H1 (cell line): ENCODE data around the gene CSDE1. TPM values are rescaled to one million over a fixed set of nuclear protein-coding genes. Genes with fewer than 3 reads are reported as not detected.
A peak's percentile ranks its signal among the peaks of the same experiment; 100 is the strongest.

ENCODE experiments used
- CTCF ChIA-PET: fragments of 300-600 bp; sonication (Branson Sonifier 250); formaldehyde crosslinking; loops from one replicate; lab custom pipeline; 2021; ENCODE audit not compliant: partially characterized antibody; lab: Charles Lee
- POLR2A ChIA-PET: fragments of 300-600 bp; sonication (Branson Sonifier 250); formaldehyde crosslinking; loops from one replicate; lab custom pipeline; 2021; ENCODE audit warnings: inconsistent platforms; ENCODE audit not compliant: partially characterized antibody; lab: Charles Lee
- DNase-seq, 2 experiments: peaks; one replicate each; pipeline versions ENCODE4 v3.0.0 to v3.0.0-alpha.2; 2010 to 2022; ENCODE audit warnings: low spot score in 2 of 2, low read depth in 1 of 2, mixed read lengths in 1 of 2
- FAIRE-seq: peaks from 2 replicates; lab custom pipeline; 2011; peaks lifted over from hg19 to GRCh38; lab: Jason Lieb, UNC
- H2AFZ ChIP-seq: 2 replicates; pipeline ENCODE4 v1.8.1; 2012; ENCODE audit warnings: low read length, inconsistent platforms
- H2AK5ac ChIP-seq: 2 replicates; pipeline ENCODE4 v1.6.1; 2013; ENCODE audit warnings: low read depth, low read length
- H2BK120ac ChIP-seq: replicated peaks from 2 replicates; pipeline ENCODE3; 2013; ENCODE audit warnings: low read depth, low read length, inconsistent platforms
- H2BK12ac ChIP-seq: 2 replicates; pipeline ENCODE4 v1.6.1; 2013; ENCODE audit warnings: low read depth, low read length
- H2BK15ac ChIP-seq: 2 replicates; pipeline ENCODE4 v1.6.1; 2013; ENCODE audit warnings: low read length
- H2BK20ac ChIP-seq: 2 replicates; pipeline ENCODE4 v1.6.1; 2013; ENCODE audit warnings: low read length
- H2BK5ac ChIP-seq: 2 replicates; pipeline ENCODE4 v1.6.1; 2013; ENCODE audit warnings: low read depth, low read length
- H3K14ac ChIP-seq: 2 replicates; pipeline ENCODE4 v1.6.1; 2013; ENCODE audit warnings: inconsistent platforms; ENCODE audit not compliant: insufficient read length
- H3K18ac ChIP-seq: 2 replicates; pipeline ENCODE4 v1.6.1; 2013; ENCODE audit warnings: low read length; ENCODE audit errors: extremely low read depth
- H3K23ac ChIP-seq: 2 replicates; pipeline ENCODE4 v1.6.1; 2013; ENCODE audit warnings: inconsistent platforms; ENCODE audit not compliant: insufficient read length
- H3K23me2 ChIP-seq: 2 replicates; pipeline ENCODE4 v1.6.1; 2013; ENCODE audit warnings: low read depth, low read length
- H3K27ac ChIP-seq: 2 replicates; pipeline ENCODE4 v1.6.1; 2011; ENCODE audit warnings: low read depth, low read length, inconsistent platforms
- H3K27me3 ChIP-seq, 4 experiments: replicated peaks in 1 of 4; 1 replicate in 1 of 4; 2 replicates in 3 of 4; pipeline versions ENCODE4 v1.6.1 to v1.8.1; 2011 to 2013; ENCODE audit warnings: low read length in 3 of 4, mild to moderate bottlenecking in 3 of 4, inconsistent platforms in 2 of 4, mixed read lengths in 2 of 4, moderate library complexity in 1 of 4; ENCODE audit not compliant: control insufficient read depth in 3 of 4, insufficient read depth in 3 of 4; ENCODE audit errors: extremely low read depth in 1 of 4
- H3K36me3 ChIP-seq, 4 experiments: 2 replicates each; pipeline versions ENCODE4 v1.6.1 to v1.8.1; 2011 to 2013; ENCODE audit warnings: mild to moderate bottlenecking in 4 of 4, low read length in 3 of 4, moderate library complexity in 2 of 4, control low read depth in 1 of 4, inconsistent platforms in 1 of 4; ENCODE audit not compliant: insufficient read depth in 4 of 4, control insufficient read depth in 2 of 4
- H3K4ac ChIP-seq: replicated peaks from 2 replicates; pipeline ENCODE3; 2013; ENCODE audit warnings: low read length, low read depth, mixed read lengths, inconsistent platforms; ENCODE audit not compliant: insufficient read length
- H3K4me1 ChIP-seq, 4 experiments: replicated peaks in 1 of 4; 1 replicate in 1 of 4; 2 replicates in 3 of 4; pipeline versions ENCODE4 v1.6.1 to v1.8.1; 2011 to 2013; ENCODE audit warnings: low read length in 3 of 4, inconsistent platforms in 2 of 4, mixed read lengths in 1 of 4; ENCODE audit not compliant: insufficient read depth in 4 of 4, control insufficient read depth in 3 of 4
- H3K4me2 ChIP-seq, 2 experiments: 2 replicates each; pipeline versions ENCODE4 v1.6.1 to v1.8.1; 2011 to 2013; ENCODE audit warnings: low read depth in 2 of 2, low read length in 2 of 2, control low read depth in 1 of 2, inconsistent platforms in 1 of 2, mild to moderate bottlenecking in 1 of 2; ENCODE audit not compliant: insufficient read depth in 1 of 2
- H3K4me3 ChIP-seq, 4 experiments: fragments of 200-600, 300-600 bp in 1 of 4; sonication (generic), shearing (Covaris generic), sonication (Bioruptor Twin) in 1 of 4; 2 replicates each; pipeline versions ENCODE4 v1.5.1 to v1.8.1; 2011 to 2016; ENCODE audit warnings: low read length in 4 of 4, low read depth in 3 of 4, control low read depth in 2 of 4, inconsistent platforms in 2 of 4, mild to moderate bottlenecking in 2 of 4, mixed read lengths in 1 of 4, moderate library complexity in 1 of 4; ENCODE audit not compliant: insufficient read depth in 2 of 4; ENCODE audit errors: extremely low read depth in 1 of 4
- H3K56ac ChIP-seq: replicated peaks from 2 replicates; pipeline ENCODE3; 2013; ENCODE audit warnings: low read depth, mild to moderate bottlenecking, mixed read lengths, low read length, inconsistent platforms; ENCODE audit not compliant: insufficient read length
- H3K79me1 ChIP-seq: 2 replicates; pipeline ENCODE4 v1.6.1; 2013; ENCODE audit warnings: low read depth, low read length, control low read depth
- H3K79me2 ChIP-seq, 2 experiments: 2 replicates each; pipeline versions ENCODE4 v1.6.1 to v1.8.1; 2012 to 2013; ENCODE audit warnings: low read length in 2 of 2, mild to moderate bottlenecking in 2 of 2, inconsistent platforms in 1 of 2; ENCODE audit not compliant: insufficient read depth in 2 of 2, control insufficient read depth in 1 of 2
- H3K9ac ChIP-seq, 4 experiments: replicated peaks in 1 of 4; 1 replicate in 1 of 4; 2 replicates in 3 of 4; pipeline versions ENCODE4 v1.6.1 to v1.8.1; 2011 to 2013; ENCODE audit warnings: low read depth in 3 of 4, low read length in 3 of 4, control low read depth in 2 of 4, mild to moderate bottlenecking in 2 of 4, moderate library complexity in 2 of 4, inconsistent platforms in 1 of 4; ENCODE audit errors: extremely low read depth in 1 of 4
- H3K9me3 ChIP-seq, 2 experiments: 2 replicates each; pipeline versions ENCODE4 v1.6.1 to v1.8.1; 2012 to 2013; ENCODE audit warnings: mild to moderate bottlenecking in 2 of 2, moderate library complexity in 2 of 2, control low read depth in 1 of 2, inconsistent platforms in 1 of 2, low read depth in 1 of 2, low read length in 1 of 2, mixed read lengths in 1 of 2; ENCODE audit not compliant: insufficient read depth in 2 of 2
- H4K20me1 ChIP-seq, 2 experiments: replicated peaks in 1 of 2; 2 replicates each; pipeline versions ENCODE3 to v1.8.1; 2011 to 2013; ENCODE audit warnings: inconsistent platforms in 2 of 2, low read length in 2 of 2, mild to moderate bottlenecking in 1 of 2; ENCODE audit not compliant: insufficient read depth in 2 of 2, control insufficient read depth in 1 of 2
- H4K5ac ChIP-seq: 2 replicates; pipeline ENCODE4 v1.6.1; 2013; ENCODE audit warnings: low read length, low read depth, mixed read lengths, inconsistent platforms; ENCODE audit not compliant: insufficient read length
- H4K8ac ChIP-seq: 2 replicates; pipeline ENCODE4 v1.8.0; 2013; ENCODE audit warnings: mild to moderate bottlenecking, moderate library complexity, low read length, inconsistent platforms; ENCODE audit not compliant: insufficient read depth; ENCODE audit errors: extremely low read depth
- H4K91ac ChIP-seq: replicated peaks from 2 replicates; pipeline ENCODE3; 2013; ENCODE audit warnings: low read length, mixed read lengths, inconsistent platforms; ENCODE audit not compliant: insufficient read length
- BACH1 ChIP-seq: IDR thresholded peaks from 2 replicates; pipeline ENCODE4 v1.6.1; 2012; ENCODE audit warnings: low read length, improper control_type of control experiment
- CBX8 ChIP-seq: fragments of 300-800, 300-1000 bp; sonication (generic); IDR thresholded peaks from 2 replicates; pipeline ENCODE4 v1.7.1; 2016; ENCODE audit warnings: low read depth, low read length, borderline replicate concordance
- GTF2F1 ChIP-seq: IDR thresholded peaks from 2 replicates; pipeline ENCODE4 v1.6.1; 2012; ENCODE audit warnings: low read depth, low read length, improper control_type of control experiment, borderline replicate concordance
- RNF2 ChIP-seq: fragments of 200-900, 300-1000 bp; sonication (generic); IDR thresholded peaks from 2 replicates; pipeline ENCODE4 v1.7.1; 2016; ENCODE audit warnings: borderline replicate concordance, low read depth, mild to moderate bottlenecking, antibody characterized with exemption, low read length; ENCODE audit not compliant: poor library complexity, severe bottlenecking; ENCODE audit errors: missing control alignments
- SIRT6 ChIP-seq: IDR thresholded peaks from one replicate; pipeline ENCODE4 v1.7.1; 2012; ENCODE audit warnings: low read length, inconsistent platforms
- SP4 ChIP-seq: IDR thresholded peaks from 2 replicates; pipeline ENCODE4 v1.6.1; 2012; ENCODE audit warnings: low read length, inconsistent platforms
- TAF7 ChIP-seq: optimal IDR thresholded peaks from 2 replicates; pipeline ENCODE3; 2011; ENCODE audit warnings: low read depth, mild to moderate bottlenecking, inconsistent platforms, low read length, moderate library complexity, borderline replicate concordance
- TEAD4 ChIP-seq: IDR thresholded peaks from 2 replicates; pipeline ENCODE4 v1.6.1; 2012; ENCODE audit warnings: low read depth, low read length, inconsistent platforms, mixed read lengths
- WGBS, 2 experiments: shearing (Covaris generic) in 1 of 2; methylation state at CpG; one replicate each; pipeline versions ENCODE4 v1.1.6 to v1.1.7; 2013 to 2015; ENCODE audit warnings: low lambda C conversion rate in 2 of 2, mixed read lengths in 2 of 2, inconsistent platforms in 1 of 2, low coverage in 1 of 2, missing lambda C conversion rate in 1 of 2; ENCODE audit not compliant: insufficient replicate concordance in 2 of 2, insufficient coverage in 1 of 2, insufficient read length in 1 of 2; ENCODE audit errors: extremely low coverage in 1 of 2, missing lambda C conversion rate in 1 of 2; 5-methylcytosine and 5-hydroxymethylcytosine counted together
- polyA plus RNA-seq, 7 experiments: library from polyadenylated mRNA; depleted of rRNA in 3 of 7; stranded (reverse) in 5 of 7; unstranded in 2 of 7; fragments of >200 nt in 5 of 7; fragments of 200-250 nt in 2 of 7; gene quantifications; 1 replicate in 5 of 7; 2 replicates in 1 of 7; 4 replicates in 1 of 7; pipeline versions ENCODE4 v1.2.1 to v1.2.3, GENCODE V29; 2011 to 2013; ENCODE audit warnings: missing spikeins in 2 of 7, mixed read lengths in 2 of 7
- total RNA-seq: library from RNA; stranded (reverse); fragmentation: NEBNext Ultra II Directional; extraction: Animal tissue kit (Norgen Biotek cat#: 25700); gene quantifications from 2 replicates; pipeline ENCODE4 v1.2.1, GENCODE V29; 2021
- TF ChIP-seq, protein P1 (sequence below): IDR thresholded peaks from 2 replicates; pipeline ENCODE4 v1.6.1; 2012; ENCODE audit warnings: low read length, inconsistent platforms

The CSDE1 gene
- total and polyA plus RNA-seq, 2 of the 8 experiments (the other 6 are each of a cell fraction or from before 2014, with no cell fraction given), result 149 to 635 TPM

DNA sequence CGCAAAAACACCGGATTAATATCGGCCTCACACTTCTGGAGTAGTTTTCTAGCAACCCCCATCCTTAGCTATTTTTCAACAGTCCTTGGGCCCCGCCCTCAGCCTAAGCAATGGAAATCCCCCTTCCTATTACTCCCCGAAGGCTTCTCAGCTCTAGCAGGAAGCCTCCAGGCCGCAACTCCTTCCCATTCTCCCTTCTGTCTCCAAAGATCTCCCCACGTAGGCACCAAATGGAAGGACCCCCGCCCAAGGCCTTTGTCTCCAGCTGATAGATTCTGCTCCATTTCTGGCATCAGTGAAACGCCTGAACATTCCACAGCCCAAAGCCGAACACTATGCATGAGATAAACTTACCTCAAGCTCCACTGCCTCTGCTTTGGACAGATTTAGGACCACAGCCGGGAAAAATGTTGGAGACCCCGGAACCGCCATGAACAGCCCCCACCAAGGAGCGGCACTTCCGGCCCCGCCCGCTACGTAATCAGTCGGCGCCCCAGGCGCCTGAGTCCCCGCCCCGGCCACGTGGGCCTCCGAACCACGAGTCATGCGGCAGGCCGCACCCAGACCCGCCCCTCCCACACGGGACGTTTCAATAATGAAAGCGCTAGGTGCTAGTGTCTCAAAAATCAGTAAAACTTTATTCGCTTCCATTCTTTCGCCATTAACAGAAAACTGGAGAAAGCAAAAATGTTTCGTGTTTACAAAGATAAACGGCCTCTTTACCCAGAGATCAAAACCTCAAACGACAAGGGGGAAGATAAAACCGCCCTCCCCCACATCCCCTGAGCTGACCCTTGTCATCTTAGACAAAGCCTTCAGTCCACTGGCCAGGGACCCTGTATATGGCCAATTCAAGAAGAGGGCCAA, 41.2 kb downstream of the CSDE1 start, which contains the start of gene NRAS:
Gene NRAS, minus strand, starts transcription at position 468 of the 867 bp plus-strand sequence. CDS start 611 bp downstream, outside the sequence.
- peak within 1 kb of the TSS; percentile 95; the same call in 1 of the 2 replicates for H2AFZ ChIP-seq
- POLR2A ChIA-PET, result interaction anchor here (0.6 to 4.9 kb wide), 27 partner anchors 10 to 317 kb away, joined by 3 to 54 read pairs (median 5); partner anchors contain the start of genes AMPD1, CSDE1, DENND2C and TRIM33
- H3K79me2 ChIP-seq, result peaks cover 0 to 28% of the 10 kb centered on the region in 2 experiments; a peak in 3 of 4 replicates
- no peak for TF ChIP-seq RNF2
- TF ChIP-seq, protein P1, sequence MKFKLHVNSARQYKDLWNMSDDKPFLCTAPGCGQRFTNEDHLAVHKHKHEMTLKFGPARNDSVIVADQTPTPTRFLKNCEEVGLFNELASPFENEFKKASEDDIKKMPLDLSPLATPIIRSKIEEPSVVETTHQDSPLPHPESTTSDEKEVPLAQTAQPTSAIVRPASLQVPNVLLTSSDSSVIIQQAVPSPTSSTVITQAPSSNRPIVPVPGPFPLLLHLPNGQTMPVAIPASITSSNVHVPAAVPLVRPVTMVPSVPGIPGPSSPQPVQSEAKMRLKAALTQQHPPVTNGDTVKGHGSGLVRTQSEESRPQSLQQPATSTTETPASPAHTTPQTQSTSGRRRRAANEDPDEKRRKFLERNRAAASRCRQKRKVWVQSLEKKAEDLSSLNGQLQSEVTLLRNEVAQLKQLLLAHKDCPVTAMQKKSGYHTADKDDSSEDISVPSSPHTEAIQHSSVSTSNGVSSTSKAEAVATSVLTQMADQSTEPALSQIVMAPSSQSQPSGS, result peak; percentile 65; the same call in 1 of the 2 replicates
- 0 out of 2 replicates have a peak, but pooled peaks have one; percentile 74 for TF ChIP-seq SP4
- TF ChIP-seq GTF2F1, result no peak; the same call in 1 of the 2 replicates
- no peak for TF ChIP-seq SIRT6
- TF ChIP-seq TAF7, result peak; percentile 73
- no peak for TF ChIP-seq CBX8
- TF ChIP-seq BACH1, result no peak
- TF ChIP-seq TEAD4, result no peak

More for the DNA sequence above, 41.2 kb downstream of the CSDE1 start, which contains the start of gene NRAS:
- no peak within 1 kb of the TSS for H2BK120ac ChIP-seq
- H3K4me1 ChIP-seq, result no peaks in the 10 kb centered on the region; a peak in 1 of 7 replicates
- no peak within 1 kb of the TSS for H2AK5ac ChIP-seq
- peak within 1 kb of the TSS; percentile 95 for H3K27ac ChIP-seq
- DNase-seq, result peak; percentile 73 to 98
- no peaks in the 10 kb centered on the region for H4K20me1 ChIP-seq
- H3K18ac ChIP-seq, result peak within 1 kb of the TSS; percentile 80
- H3K4me3 ChIP-seq, result peak within 1 kb of the TSS; percentile 97 to 98 (median 97)
- peak within 1 kb of the TSS; percentile 17 for H3K4ac ChIP-seq
- H2BK12ac ChIP-seq, result no peak within 1 kb of the TSS; the same call in 1 of the 2 replicates
- H3K9me3 ChIP-seq, result no peaks in the 10 kb centered on the region
- H4K8ac ChIP-seq, result peak within 1 kb of the TSS; percentile 97; the same call in 1 of the 2 replicates
- H4K5ac ChIP-seq, result peak within 1 kb of the TSS; percentile 96
- 2% methylated on average over 38 of the region's 38 CpGs; no CpG with 5 or more reads in 1 of the 2 experiments for WGBS, 2 experiments
- no peaks in the 10 kb centered on the region for H3K23me2 ChIP-seq
- H3K4me2 ChIP-seq, result peak within 1 kb of the TSS; percentile 76 to 93
- peak within 1 kb of the TSS; percentile 88; the same call in 1 of the 2 replicates for H2BK5ac ChIP-seq
- no peaks in the 10 kb centered on the region for H3K27me3 ChIP-seq
- no peak within 1 kb of the TSS for H3K23ac ChIP-seq
- no peaks in the 10 kb centered on the region for H3K79me1 ChIP-seq
- H4K91ac ChIP-seq, result peak within 1 kb of the TSS; percentile 56
- no peak within 1 kb of the TSS for H2BK15ac ChIP-seq
- H3K9ac ChIP-seq, result peak within 1 kb of the TSS; percentile 94 to 98 (median 97)
- peaks cover 19 to 73% (median 45%) of the 10 kb centered on the region in 4 experiments for H3K36me3 ChIP-seq
- CTCF ChIA-PET, result interaction anchor here (0.6 to 1.5 kb wide), 4 partner anchors 8 to 370 kb away, joined by 3 to 6 read pairs (median 3); partner anchors contain the start of gene AMPD1
- no peak within 1 kb of the TSS for H2BK20ac ChIP-seq
- no peak for FAIRE-seq
- H3K14ac ChIP-seq, result no peak within 1 kb of the TSS
- H3K56ac ChIP-seq, result peak within 1 kb of the TSS; percentile 43
